ENCODE measurements around the gene CACNG7.

The CACNG7 gene

GRCh38 chr19:53883741-53884140 is 25.3 kb upstream of the CACNG7 start:
- TF ChIP-seq, protein P1, sequence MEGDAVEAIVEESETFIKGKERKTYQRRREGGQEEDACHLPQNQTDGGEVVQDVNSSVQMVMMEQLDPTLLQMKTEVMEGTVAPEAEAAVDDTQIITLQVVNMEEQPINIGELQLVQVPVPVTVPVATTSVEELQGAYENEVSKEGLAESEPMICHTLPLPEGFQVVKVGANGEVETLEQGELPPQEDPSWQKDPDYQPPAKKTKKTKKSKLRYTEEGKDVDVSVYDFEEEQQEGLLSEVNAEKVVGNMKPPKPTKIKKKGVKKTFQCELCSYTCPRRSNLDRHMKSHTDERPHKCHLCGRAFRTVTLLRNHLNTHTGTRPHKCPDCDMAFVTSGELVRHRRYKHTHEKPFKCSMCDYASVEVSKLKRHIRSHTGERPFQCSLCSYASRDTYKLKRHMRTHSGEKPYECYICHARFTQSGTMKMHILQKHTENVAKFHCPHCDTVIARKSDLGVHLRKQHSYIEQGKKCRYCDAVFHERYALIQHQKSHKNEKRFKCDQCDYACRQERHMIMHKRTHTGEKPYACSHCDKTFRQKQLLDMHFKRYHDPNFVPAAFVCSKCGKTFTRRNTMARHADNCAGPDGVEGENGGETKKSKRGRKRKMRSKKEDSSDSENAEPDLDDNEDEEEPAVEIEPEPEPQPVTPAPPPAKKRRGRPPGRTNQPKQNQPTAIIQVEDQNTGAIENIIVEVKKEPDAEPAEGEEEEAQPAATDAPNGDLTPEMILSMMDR (IDR thresholded peaks at IDR 0.05; ENCODE audit: low read depth, low read length, missing control alignments), result no peak
- H3K4me3 ChIP-seq (replicated peaks; ENCODE audit: low read depth, low read length), result no peak overlapping the region
- no peak for DNase-seq (ENCODE audit: extremely low read depth, low read depth)

DNA sequence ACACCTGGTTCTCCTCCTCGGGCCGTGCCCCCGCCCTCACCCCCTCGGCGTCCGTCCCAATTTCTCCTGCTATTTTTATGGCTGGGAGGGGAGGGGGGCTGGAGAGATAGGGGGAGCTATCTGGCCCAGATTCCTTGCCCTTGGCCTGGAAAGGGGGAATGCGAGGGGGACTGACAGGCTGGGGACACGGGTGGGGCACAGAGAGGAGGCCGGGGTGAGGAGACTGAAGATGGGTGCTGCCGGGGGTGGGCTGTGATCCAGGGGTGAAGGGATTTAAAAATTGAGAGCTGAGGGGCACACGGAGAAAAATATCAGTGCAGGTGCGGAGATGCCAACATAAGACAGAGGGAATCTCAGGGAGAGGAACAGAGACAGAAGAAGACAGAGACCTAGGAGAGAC is 24.8 kb upstream of the CACNG7 start:
- DNase-seq (ENCODE audit: extremely low read depth, low read depth), result no peak
- TF ChIP-seq, protein P1 (IDR thresholded peaks at IDR 0.05; ENCODE audit: low read depth, low read length, missing control alignments), result no peak
- H3K4me3 ChIP-seq (replicated peaks; ENCODE audit: low read depth, low read length), result no peak overlapping the region

DNA sequence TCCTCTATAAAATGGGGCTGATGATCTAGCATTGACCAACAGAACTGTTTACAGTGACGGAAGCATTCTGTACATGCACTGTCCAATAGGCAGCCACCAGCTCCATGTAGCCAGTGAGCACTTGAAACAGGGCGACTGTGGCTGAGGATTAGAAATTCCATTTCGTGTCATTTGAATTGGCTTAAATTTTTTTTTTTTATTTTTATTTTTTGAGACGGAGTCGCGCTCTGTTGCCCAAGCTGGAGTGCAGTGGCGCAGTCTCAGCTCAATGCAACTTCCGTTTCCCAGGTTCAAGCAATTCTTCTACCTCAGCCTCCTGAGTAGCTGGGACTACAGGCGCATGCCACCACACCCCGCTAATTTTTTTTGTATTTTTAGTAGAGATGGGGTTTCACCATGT is 24.0 kb upstream of the CACNG7 start:
- no peak overlapping the region for H3K4me3 ChIP-seq (replicated peaks; ENCODE audit: low read depth, low read length)
- no peak for DNase-seq (ENCODE audit: extremely low read depth, low read depth)
- TF ChIP-seq, protein P1 (IDR thresholded peaks at IDR 0.05; ENCODE audit: low read depth, low read length, missing control alignments), result no peak

DNA sequence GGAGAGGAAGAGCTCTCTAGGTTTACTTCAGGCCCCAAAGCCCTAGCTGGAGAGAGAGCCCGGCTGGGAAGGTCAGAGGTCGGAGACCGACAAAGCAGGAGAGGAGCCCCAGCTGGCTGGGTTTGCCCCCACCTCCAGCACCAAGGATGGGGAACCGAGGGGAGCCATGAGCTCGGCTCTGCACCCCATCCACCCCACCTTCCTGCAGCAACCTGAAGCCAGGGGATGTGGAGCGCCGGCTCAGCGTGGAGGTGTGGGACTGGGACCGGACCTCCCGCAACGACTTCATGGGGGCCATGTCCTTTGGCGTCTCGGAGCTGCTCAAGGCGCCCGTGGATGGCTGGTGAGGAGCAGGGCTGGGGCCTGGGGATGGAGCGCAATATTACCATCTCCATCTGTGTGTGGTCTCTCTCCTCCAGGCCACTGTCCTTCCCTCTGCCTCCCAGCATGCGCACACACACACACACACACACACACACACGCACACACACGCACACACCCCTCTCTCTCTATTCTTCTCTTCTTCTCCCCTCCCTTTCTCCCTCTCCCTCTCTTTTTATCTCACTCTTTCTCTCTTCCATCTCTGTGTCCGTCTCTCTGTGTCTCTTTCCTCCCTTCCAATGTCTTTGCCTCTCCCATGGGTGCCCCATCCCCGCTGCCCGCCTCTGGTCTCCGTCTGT is 16.6 kb upstream of the CACNG7 start:
- TF ChIP-seq, protein P1 (IDR thresholded peaks at IDR 0.05; ENCODE audit: low read depth, low read length, missing control alignments), result no peak
- DNase-seq (ENCODE audit: extremely low read depth, low read depth), result no peak
- H3K4me3 ChIP-seq (replicated peaks; ENCODE audit: low read depth, low read length), result no peak overlapping the region

- TF ChIP-seq, protein P1 (IDR thresholded peaks at IDR 0.05; ENCODE audit: low read depth, low read length, missing control alignments), result no peak
- no peak for DNase-seq (ENCODE audit: extremely low read depth, low read depth)
- no peak overlapping the region for H3K4me3 ChIP-seq (replicated peaks; ENCODE audit: low read depth, low read length)
These were observed 16.1 kb upstream of the CACNG7 start for GRCh38 chr19:53892981-53893325.

DNA sequence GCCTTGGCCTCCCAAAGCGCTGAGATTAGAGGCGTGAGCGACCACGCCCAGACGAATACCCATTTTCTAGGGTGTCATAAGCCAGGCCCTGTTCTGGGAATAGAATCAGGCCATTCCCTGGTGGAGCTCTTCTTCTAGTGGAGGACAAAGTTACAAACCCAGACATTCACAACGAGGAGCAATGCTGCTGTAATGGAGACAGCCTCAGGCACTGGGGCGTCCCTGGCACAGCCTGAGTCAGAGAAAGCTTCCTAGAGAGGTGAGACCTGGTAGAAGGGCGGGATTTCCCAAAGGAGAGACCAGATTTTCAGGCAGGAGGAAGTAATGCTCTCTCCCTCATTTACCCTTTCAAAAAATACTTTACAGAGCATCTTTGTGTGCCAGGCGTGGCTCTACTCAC is 14.4 kb upstream of the CACNG7 start:
- TF ChIP-seq, protein P1 (IDR thresholded peaks at IDR 0.05; ENCODE audit: low read depth, low read length, missing control alignments), result no peak
- no peak overlapping the region for H3K4me3 ChIP-seq (replicated peaks; ENCODE audit: low read depth, low read length)
- no peak for DNase-seq (ENCODE audit: extremely low read depth, low read depth)

DNA sequence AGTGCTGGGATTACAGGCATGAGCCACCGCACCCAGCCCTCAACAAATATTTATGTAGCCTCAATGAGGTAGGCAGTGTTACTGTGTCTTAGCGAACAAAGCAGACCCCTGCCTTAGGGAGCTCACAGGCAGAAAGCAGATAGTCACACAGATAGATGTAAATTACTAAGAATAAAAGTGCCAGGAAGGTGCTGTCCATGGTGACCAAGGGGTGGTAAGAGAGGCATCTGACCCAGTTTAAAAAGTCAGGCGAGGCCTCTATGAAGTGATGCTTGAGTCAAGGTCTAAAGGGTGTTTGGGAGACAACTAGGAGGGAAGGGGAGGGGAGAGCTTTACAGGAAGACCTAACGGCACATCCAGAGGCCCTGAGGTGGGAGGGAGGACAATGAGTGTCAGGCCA is 12.4 kb upstream of the CACNG7 start:
- no peak overlapping the region for H3K4me3 ChIP-seq (replicated peaks; ENCODE audit: low read depth, low read length)
- no peak for DNase-seq (ENCODE audit: extremely low read depth, low read depth)
- TF ChIP-seq, protein P1 (IDR thresholded peaks at IDR 0.05; ENCODE audit: low read depth, low read length, missing control alignments), result no peak

Data from HFF-Myc (cell line).